Right lobe of liver (tissue), 6 donors: ENCODE measurements around the gene KCNQ2. TPM values are rescaled to one million over a fixed set of nuclear protein-coding genes. Genes with fewer than 3 reads are reported as not detected.

Source experiments
- ATAC-seq, 4 donors: fragments of 200-7000 bp; cut with Tn5 transposase; one replicate each; pipeline ENCODE4 v1.9.1; 2020; ENCODE audit warnings: mild to moderate bottlenecking in 4 of 4, moderate library complexity in 4 of 4
- DNase-seq, 3 donors: peaks; one replicate each; pipeline ENCODE4 v3.0.0-alpha.2; 2020
- H3K27ac ChIP-seq, 3 donors: fragments of 200-600 bp; one replicate each; pipeline ENCODE4 v1.8.0; 2022
- H3K27me3 ChIP-seq, 2 donors: fragments of 200-600 bp; one replicate each; pipeline ENCODE4 v1.8.0; 2022
- H3K36me3 ChIP-seq, 4 donors: fragments of 200-600 bp; sonication (generic) in 1 of 4; one replicate each; pipeline versions ENCODE4 v1.5.1 to v1.8.0; 2017 to 2022; ENCODE audit warnings: control low read depth in 1 of 4
- H3K4me1 ChIP-seq, 4 donors: fragments of 200-600 bp; sonication (generic) in 1 of 4; one replicate each; pipeline versions ENCODE4 v1.5.1 to v1.8.0; 2017 to 2022; ENCODE audit warnings: control low read depth in 1 of 4
- H3K4me3 ChIP-seq, 3 donors: fragments of 200-600 bp; one replicate each; pipeline ENCODE4 v1.8.0; 2022
- H3K9me3 ChIP-seq, 4 donors: fragments of 200-600 bp; sonication (generic) in 1 of 4; one replicate each; pipeline versions ENCODE4 v1.5.1 to v1.8.0; 2017 to 2022; ENCODE audit warnings: control low read depth in 1 of 4
- CTCF ChIP-seq, 4 donors: fragments of 200-600 bp in 3 of 4; fragments of 450-650 bp in 1 of 4; IDR thresholded peaks; one replicate each; pipeline versions ENCODE4 v1.5.1 to v1.8.0; 2016 to 2022; ENCODE audit warnings: antibody characterized with exemption in 4 of 4, mild to moderate bottlenecking in 2 of 4
- POLR2A ChIP-seq: fragments of 450-650 bp; IDR thresholded peaks from one replicate; pipeline ENCODE4 v1.6.1; 2017; ENCODE audit warnings: antibody characterized with exemption, mild to moderate bottlenecking
- WGBS: methylation state at CpG from one replicate; pipeline ENCODE4 v1.1.6; 2018; ENCODE audit warnings: low coverage, low lambda C conversion rate; ENCODE audit not compliant: insufficient coverage; ENCODE audit errors: missing lambda C conversion rate; 5-methylcytosine and 5-hydroxymethylcytosine counted together
- intact Hi-C, 2 donors: fragments of 100-400 bp; cut with DNase I; formaldehyde crosslinking; loops; one replicate each; pipeline versions ENCODE4 v1.11.2 to v1.14.1; 2022
- total RNA-seq, 6 experiments: library from RNA; depleted of rRNA in 2 of 6; stranded (reverse); fragments of >200 nt in 2 of 6; fragmentation: NEBNext Ultra II Directional in 3 of 6; extraction: Animal tissue kit (Norgen Biotek cat#: 25700) in 3 of 6; gene quantifications; one replicate each; pipeline versions ENCODE4 v1.1.0 to v1.2.4, GENCODE V29; 2016 to 2023
- donor health status: DM: no; HTN: yes; CAD: no.
- donor health status: DM: no; HTN: no; CAD: no.
- donor health status: DM: no; HTN: no; CAD: no.
- donor health status: DM: no; HTN: yes; CAD: no.
- donor health status: DM: no; HTN: yes; CAD: no.

Gene KCNQ2
- total RNA-seq, 6 experiments from 2014 or later: not detected

DNA sequence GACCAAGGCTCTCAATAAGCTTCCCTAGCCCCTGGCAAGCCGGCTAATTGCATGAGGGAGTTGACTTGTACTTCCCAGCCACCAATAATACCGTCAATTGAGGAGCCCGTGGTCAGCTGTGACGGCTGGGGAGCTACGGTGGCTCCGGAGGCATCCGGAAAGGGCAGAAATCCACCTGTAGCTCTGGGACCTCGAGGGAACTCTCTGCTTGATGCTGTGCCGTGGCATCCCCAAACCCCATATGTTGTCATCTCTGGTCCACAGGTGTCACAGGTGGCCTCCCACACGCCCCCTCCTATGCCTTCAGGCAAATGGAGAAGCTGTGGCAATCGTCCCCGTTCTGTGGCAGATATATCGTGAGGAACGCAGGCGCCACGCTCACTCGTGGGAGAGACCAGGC lies 5.5 kb upstream of the KCNQ2 start:
- H3K27ac ChIP-seq: no peak overlapping the region
- ATAC-seq (no peak), DNase-seq (no peak)
- no peaks in the 10 kb centered on the region for H3K4me1 ChIP-seq
- intact Hi-C loops: no loop called here
- H3K27me3 ChIP-seq: peaks cover 0 to 6% of the 10 kb centered on the region in 2 donors
- no peak overlapping the region for H3K4me3 ChIP-seq
- 35% methylated on average over 6 of the region's 17 CpGs for WGBS
- no peak for TF ChIP-seq CTCF (IDR thresholded peaks at IDR 0.05)
- TF ChIP-seq POLR2A: no peak
- H3K9me3 ChIP-seq: no peaks in the 10 kb centered on the region
- H3K36me3 ChIP-seq: no peaks in the 10 kb centered on the region

- 16% methylated on average over 12 of the region's 21 CpGs for WGBS
These were observed 4.7 kb upstream of the KCNQ2 start for GRCh38 chr20:63477061-63477616.

GRCh38 chr20:63475209-63475608 lies 2.8 kb upstream of the KCNQ2 start:
- Histone ChIP-seq H3K36me3 (no peaks in the 10 kb centered on the region), H3K9me3 (no peaks in the 10 kb centered on the region), H3K4me1 (peaks cover 0 to 4% (median 0%) of the 10 kb centered on the region in 4 donors), H3K4me3 (no peak overlapping the region), H3K27me3 (peaks cover 0 to 22% of the 10 kb centered on the region in 2 donors), H3K27ac (no peak overlapping the region)
- no peak for DNase-seq
- 5% methylated on average over 8 of the region's 16 CpGs for WGBS
- intact Hi-C loops: no loop called here
- TF ChIP-seq POLR2A: no peak
- no peak for TF ChIP-seq CTCF (IDR thresholded peaks at IDR 0.05)
- ATAC-seq: no peak

More at GRCh38 chr20:63477061-63477616, 4.7 kb upstream of the KCNQ2 start:
- DNase-seq (no peak), ATAC-seq (no peak)
- Histone ChIP-seq H3K27me3 (peaks cover 0 to 8% of the 10 kb centered on the region in 2 donors), H3K4me3 (no peak overlapping the region), H3K4me1 (peaks cover 0 to 1% (median 0%) of the 10 kb centered on the region in 4 donors), H3K27ac (no peak overlapping the region), H3K36me3 (no peaks in the 10 kb centered on the region), H3K9me3 (no peaks in the 10 kb centered on the region)
- intact Hi-C loops: no loop called here
- no peak for TF ChIP-seq POLR2A
- TF ChIP-seq CTCF (IDR thresholded peaks at IDR 0.05): no peak

- ATAC-seq: no peak
- no peak for TF ChIP-seq POLR2A
- no peak for TF ChIP-seq CTCF (IDR thresholded peaks at IDR 0.05)
- Histone ChIP-seq H3K27me3 (peaks cover 0 to 22% of the 10 kb centered on the region in 2 donors), H3K27ac (no peak overlapping the region), H3K4me3 (no peak overlapping the region), H3K4me1 (peaks cover 0 to 4% (median 0%) of the 10 kb centered on the region in 4 donors), H3K36me3 (no peaks in the 10 kb centered on the region), H3K9me3 (no peaks in the 10 kb centered on the region)
- no peak for DNase-seq
- WGBS: 12% methylated on average over 9 of the region's 30 CpGs
- intact Hi-C loops: no loop called here
These were observed 1.3 kb upstream of the KCNQ2 start for GRCh38 chr20:63473555-63474449.
